ENCODE results near the gene MRTFA.
A peak's percentile ranks its signal among the peaks of the same experiment; 100 is the strongest.
"Not testable (repeated sequence)": the region's sequence is repeated elsewhere in the genome, so short reads cannot be mapped to it uniquely, and the experiment has no call there.

MRTFA gene

GRCh38 chr22:40554023-40554422 lies 82.5 kb downstream of the MRTFA start:
- DNase-seq (ENCODE audit: low read depth), result not testable (repeated sequence)

GRCh38 chr22:40553014-40553554 lies 83.4 kb downstream of the MRTFA start:
- no peak for DNase-seq (ENCODE audit: low read depth)

- no peak for DNase-seq (ENCODE audit: low read depth)
These were observed 84.4 kb downstream of the MRTFA start for GRCh38 chr22:40552070-40552469.

GRCh38 chr22:40547729-40548143 lies 88.8 kb downstream of the MRTFA start:
- DNase-seq (ENCODE audit: low read depth), result no peak

- DNase-seq (ENCODE audit: low read depth), result no peak
These were observed 91.8 kb downstream of the MRTFA start for GRCh38 chr22:40544758-40545157.

GRCh38 chr22:40542821-40543540 lies 93.5 kb downstream of the MRTFA start:
- no peak for DNase-seq (ENCODE audit: low read depth)

GRCh38 chr22:40541300-40541699 lies 95.2 kb downstream of the MRTFA start:
- DNase-seq (ENCODE audit: low read depth), result no peak

GRCh38 chr22:40540265-40540664 lies 96.3 kb downstream of the MRTFA start:
- DNase-seq (ENCODE audit: low read depth), result no peak

- DNase-seq (ENCODE audit: low read depth), result not testable (repeated sequence)
These were observed 100.4 kb downstream of the MRTFA start for GRCh38 chr22:40536149-40536548.

GRCh38 chr22:40535642-40536041 lies 100.9 kb downstream of the MRTFA start:
- no peak for DNase-seq (ENCODE audit: low read depth)

GRCh38 chr22:40535189-40535512 lies 101.4 kb downstream of the MRTFA start:
- no peak for DNase-seq (ENCODE audit: low read depth)

GRCh38 chr22:40534379-40535188 lies 101.9 kb downstream of the MRTFA start:
- no peak for DNase-seq (ENCODE audit: low read depth)

- peak; percentile 41 for DNase-seq (ENCODE audit: low read depth)
These were observed 102.7 kb downstream of the MRTFA start for GRCh38 chr22:40533712-40534378.

GRCh38 chr22:40531951-40532900 lies 104.3 kb downstream of the MRTFA start:
- DNase-seq (ENCODE audit: low read depth), result no peak

- DNase-seq (ENCODE audit: low read depth), result not testable (repeated sequence)
These were observed 106.1 kb downstream of the MRTFA start for GRCh38 chr22:40530391-40530790.

- DNase-seq (ENCODE audit: low read depth), result no peak
These were observed 106.7 kb downstream of the MRTFA start for GRCh38 chr22:40529821-40530220.

GRCh38 chr22:40526960-40527359 lies 109.6 kb downstream of the MRTFA start:
- DNase-seq (ENCODE audit: low read depth), result no peak

- DNase-seq (ENCODE audit: low read depth), result peak; percentile 58
These were observed 111.2 kb downstream of the MRTFA start for GRCh38 chr22:40525250-40525884.

GRCh38 chr22:40524392-40525249 lies 111.9 kb downstream of the MRTFA start:
- DNase-seq (ENCODE audit: low read depth), result no peak

GRCh38 chr22:40522141-40522540 lies 114.4 kb downstream of the MRTFA start:
- no peak for DNase-seq (ENCODE audit: low read depth)
